ENCODE measurements around the gene GPC5. TPM values are rescaled to one million over a fixed set of nuclear protein-coding genes. Genes with fewer than 3 reads are reported as not detected.

The GPC5 gene
- total and polyA plus RNA-seq, 2 of the 8 experiments (the other 6 are each of a cell fraction or from before 2014, with no cell fraction given), result 0.20 to 0.39 TPM

GRCh38 chr13:91813253-91813652 lies 414.8 kb downstream of the GPC5 start:
- no peak for FAIRE-seq
- H3K4ac ChIP-seq (replicated peaks; ENCODE audit: insufficient read length, low read depth, low read length), result no peak overlapping the region
- POLR2A ChIA-PET (ENCODE audit: partially characterized antibody), result no interaction called here
- no peak for TF ChIP-seq TBP (IDR thresholded peaks at IDR 0.05; ENCODE audit: low read depth, low read length)
- TF ChIP-seq RXRA (IDR thresholded peaks at IDR 0.05; ENCODE audit: insufficient read depth, low read depth, low read length), result no peak
- TF ChIP-seq CTBP2 (IDR thresholded peaks at IDR 0.05; ENCODE audit: borderline replicate concordance, insufficient read depth, insufficient read length, low read length), result no peak
- TF ChIP-seq HDAC2 (IDR thresholded peaks at IDR 0.05; ENCODE audit: borderline replicate concordance in 1 of 2, low read depth in 2 of 2, low read length in 2 of 2), result no peak
- TF ChIP-seq CBX8 (IDR thresholded peaks at IDR 0.05; ENCODE audit: borderline replicate concordance, low read depth, low read length), result no peak
- no peak for TF ChIP-seq TCF12 (IDR thresholded peaks at IDR 0.05; ENCODE audit: low read depth, low read length)
- TF ChIP-seq ASH2L (IDR thresholded peaks at IDR 0.05; ENCODE audit: low read length), result no peak
- TF ChIP-seq SP4 (IDR thresholded peaks at IDR 0.05; ENCODE audit: low read length), result no peak
- no peak for TF ChIP-seq TAF1 (IDR thresholded peaks at IDR 0.05; ENCODE audit: low read depth, low read length)
- TF ChIP-seq GTF2F1 (IDR thresholded peaks at IDR 0.05; ENCODE audit: borderline replicate concordance, low read depth, low read length), result no peak
- no peak for TF ChIP-seq KDM4A (IDR thresholded peaks at IDR 0.05; ENCODE audit: low read depth, low read length, severe bottlenecking)
- TF ChIP-seq SP2 (IDR thresholded peaks at IDR 0.05; ENCODE audit: low read length), result no peak
- no peak for TF ChIP-seq TAF7 (optimal IDR thresholded peaks at IDR 0.05; ENCODE audit: borderline replicate concordance, low read depth, low read length)
- no peak for TF ChIP-seq JUN (IDR thresholded peaks at IDR 0.05; ENCODE audit: low read depth, low read length)
- TF ChIP-seq SIN3A (conservative IDR thresholded peaks at IDR 0.05 in 1 of 2, IDR thresholded peaks at IDR 0.05 in 1 of 2; ENCODE audit: low read depth in 1 of 2, low read length in 2 of 2), result no peak

More at GRCh38 chr13:91813253-91813652, 414.8 kb downstream of the GPC5 start:
- no peaks in the 10 kb centered on the region for H3K9me3 ChIP-seq (ENCODE audit: insufficient read depth in 2 of 2, low read depth in 1 of 2, low read length in 1 of 2)
- H2BK5ac ChIP-seq (ENCODE audit: low read depth, low read length), result no peak overlapping the region
- H4K5ac ChIP-seq (ENCODE audit: insufficient read length, low read depth, low read length), result no peak overlapping the region
- no peak for DNase-seq (ENCODE audit: low read depth in 1 of 2, low spot score in 2 of 2)
- no peak overlapping the region for H3K23ac ChIP-seq (ENCODE audit: insufficient read length)
- no peak overlapping the region for H4K8ac ChIP-seq (ENCODE audit: extremely low read depth, insufficient read depth, low read length)
- no peak overlapping the region for H2BK15ac ChIP-seq (ENCODE audit: low read length)
- H3K14ac ChIP-seq (ENCODE audit: insufficient read length), result no peak overlapping the region
- H3K23me2 ChIP-seq (ENCODE audit: low read depth, low read length), result no peaks in the 10 kb centered on the region
- H3K79me1 ChIP-seq (ENCODE audit: low read depth, low read length), result no peaks in the 10 kb centered on the region
- H2BK12ac ChIP-seq (ENCODE audit: low read depth, low read length), result no peak overlapping the region
- no peak overlapping the region for H3K4me2 ChIP-seq (ENCODE audit: insufficient read depth in 1 of 2, low read depth in 2 of 2, low read length in 2 of 2)
- H3K79me2 ChIP-seq (ENCODE audit: control insufficient read depth in 1 of 2, insufficient read depth in 2 of 2, low read length in 2 of 2), result no peaks in the 10 kb centered on the region
- no peak overlapping the region for H3K56ac ChIP-seq (replicated peaks; ENCODE audit: insufficient read length, low read depth, low read length)
- WGBS, 2 experiments (ENCODE audit: extremely low coverage in 1 of 2, insufficient coverage in 1 of 2, insufficient read length in 1 of 2, insufficient replicate concordance in 2 of 2, low coverage in 1 of 2, low lambda C conversion rate in 2 of 2, missing lambda C conversion rate in 1 of 2), result 87% methylated on average over 4 of the region's 4 CpGs; no CpG with 5 or more reads in 1 of the 2 experiments
- no peaks in the 10 kb centered on the region for H4K20me1 ChIP-seq (replicated peaks in 1 of 2; ENCODE audit: control insufficient read depth in 1 of 2, insufficient read depth in 2 of 2, low read length in 2 of 2)
- H4K91ac ChIP-seq (replicated peaks; ENCODE audit: insufficient read length, low read length), result no peak overlapping the region
- CTCF ChIA-PET (ENCODE audit: partially characterized antibody), result interaction anchor here (1.4 kb wide), 1 partner anchor 15 kb away, joined by 3 read pairs; no protein-coding TSS in a partner anchor
- H2AFZ ChIP-seq (ENCODE audit: low read length), result no peak overlapping the region
- H3K36me3 ChIP-seq (ENCODE audit: control insufficient read depth in 2 of 4, insufficient read depth in 4 of 4, low read length in 3 of 4), result no peaks in the 10 kb centered on the region
- no peak overlapping the region for H3K9ac ChIP-seq (replicated peaks in 1 of 4; ENCODE audit: extremely low read depth in 1 of 4, low read depth in 3 of 4, low read length in 3 of 4)
- H2AK5ac ChIP-seq (ENCODE audit: low read depth, low read length), result no peak overlapping the region
- H2BK20ac ChIP-seq (ENCODE audit: low read length), result no peak overlapping the region
- H3K27me3 ChIP-seq (replicated peaks in 1 of 4; ENCODE audit: control insufficient read depth in 3 of 4, extremely low read depth in 1 of 4, insufficient read depth in 3 of 4, low read length in 3 of 4), result no peaks in the 10 kb centered on the region
- H3K27ac ChIP-seq (ENCODE audit: low read depth, low read length), result no peak overlapping the region
- H3K4me1 ChIP-seq (replicated peaks in 1 of 4; ENCODE audit: control insufficient read depth in 3 of 4, insufficient read depth in 4 of 4, low read length in 3 of 4), result peaks cover 0 to 5% (median 0%) of the 10 kb centered on the region in 4 experiments; a peak in 2 of 7 replicates
- no peak overlapping the region for H3K18ac ChIP-seq (ENCODE audit: extremely low read depth, low read length)
- H3K4me3 ChIP-seq (ENCODE audit: extremely low read depth in 1 of 4, insufficient read depth in 2 of 4, low read depth in 3 of 4, low read length in 4 of 4), result no peak overlapping the region
- H2BK120ac ChIP-seq (replicated peaks; ENCODE audit: low read depth, low read length), result no peak overlapping the region

Data from H1 (cell line).